Neural cell (in vitro differentiated cells): Measurements from ENCODE around the gene NUP54.

ENCODE experiments used
- EP300 ChIP-seq: fragments of 450-650 bp; conservative IDR thresholded peaks from 2 replicates; pipeline ENCODE4 v1.6.1; 2014; ENCODE audit warnings: antibody characterized with exemption, mild to moderate bottlenecking, moderate library complexity; ENCODE audit not compliant: poor library complexity, severe bottlenecking
- EZH2 ChIP-seq: fragments of 200-600, 300-800 bp; shearing (Covaris generic), sonication (generic); IDR thresholded peaks from 2 replicates; pipeline ENCODE4 v1.6.1; 2014; ENCODE audit warnings: antibody characterized with exemption, low read length, borderline replicate concordance, mild to moderate bottlenecking; ENCODE audit not compliant: insufficient read depth, poor library complexity, severe bottlenecking
- POLR2AphosphoS5 ChIP-seq: IDR thresholded peaks from 2 replicates; pipeline ENCODE4 v1.6.1; 2012
- SMC3 ChIP-seq: fragments of 450-650 bp; conservative IDR thresholded peaks from 2 replicates; pipeline ENCODE4 v1.6.1; 2014; ENCODE audit warnings: antibody characterized with exemption, mild to moderate bottlenecking, moderate library complexity; ENCODE audit not compliant: poor library complexity
- TF ChIP-seq, protein P1 (sequence below): fragments of 450-650 bp; IDR thresholded peaks from 2 replicates; pipeline ENCODE4 v1.5.1; 2014; ENCODE audit warnings: antibody characterized with exemption, mild to moderate bottlenecking, moderate library complexity; ENCODE audit not compliant: poor library complexity, severe bottlenecking
- TF ChIP-seq, protein P2 (sequence below): IDR thresholded peaks from 2 replicates; pipeline ENCODE4 v1.6.1; 2012; ENCODE audit warnings: borderline replicate concordance

DNA sequence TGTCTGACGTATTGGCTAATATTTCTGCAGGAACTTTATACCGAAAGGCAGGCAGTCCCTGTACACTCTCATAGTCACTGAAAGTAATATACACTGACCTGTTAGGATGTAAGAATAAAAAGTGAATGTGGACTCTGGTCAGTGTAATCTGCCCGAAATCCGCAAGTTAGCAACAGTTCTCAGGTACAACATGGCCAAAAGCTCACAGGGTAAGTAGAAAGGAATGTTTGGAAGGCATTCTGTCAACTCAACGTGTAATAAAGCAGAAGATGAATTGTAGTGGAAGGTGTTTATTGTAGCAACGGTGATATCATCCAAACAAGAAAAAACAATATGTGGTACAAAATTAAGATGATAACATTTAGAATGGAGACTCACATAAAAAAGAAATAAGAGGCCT lies 26.0 kb upstream of the NUP54 start:
- TF ChIP-seq, protein P1, sequence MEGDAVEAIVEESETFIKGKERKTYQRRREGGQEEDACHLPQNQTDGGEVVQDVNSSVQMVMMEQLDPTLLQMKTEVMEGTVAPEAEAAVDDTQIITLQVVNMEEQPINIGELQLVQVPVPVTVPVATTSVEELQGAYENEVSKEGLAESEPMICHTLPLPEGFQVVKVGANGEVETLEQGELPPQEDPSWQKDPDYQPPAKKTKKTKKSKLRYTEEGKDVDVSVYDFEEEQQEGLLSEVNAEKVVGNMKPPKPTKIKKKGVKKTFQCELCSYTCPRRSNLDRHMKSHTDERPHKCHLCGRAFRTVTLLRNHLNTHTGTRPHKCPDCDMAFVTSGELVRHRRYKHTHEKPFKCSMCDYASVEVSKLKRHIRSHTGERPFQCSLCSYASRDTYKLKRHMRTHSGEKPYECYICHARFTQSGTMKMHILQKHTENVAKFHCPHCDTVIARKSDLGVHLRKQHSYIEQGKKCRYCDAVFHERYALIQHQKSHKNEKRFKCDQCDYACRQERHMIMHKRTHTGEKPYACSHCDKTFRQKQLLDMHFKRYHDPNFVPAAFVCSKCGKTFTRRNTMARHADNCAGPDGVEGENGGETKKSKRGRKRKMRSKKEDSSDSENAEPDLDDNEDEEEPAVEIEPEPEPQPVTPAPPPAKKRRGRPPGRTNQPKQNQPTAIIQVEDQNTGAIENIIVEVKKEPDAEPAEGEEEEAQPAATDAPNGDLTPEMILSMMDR: no peak
- TF ChIP-seq POLR2AphosphoS5: no peak
- no peak for TF ChIP-seq EZH2
- TF ChIP-seq EP300: no peak
- TF ChIP-seq, protein P2, sequence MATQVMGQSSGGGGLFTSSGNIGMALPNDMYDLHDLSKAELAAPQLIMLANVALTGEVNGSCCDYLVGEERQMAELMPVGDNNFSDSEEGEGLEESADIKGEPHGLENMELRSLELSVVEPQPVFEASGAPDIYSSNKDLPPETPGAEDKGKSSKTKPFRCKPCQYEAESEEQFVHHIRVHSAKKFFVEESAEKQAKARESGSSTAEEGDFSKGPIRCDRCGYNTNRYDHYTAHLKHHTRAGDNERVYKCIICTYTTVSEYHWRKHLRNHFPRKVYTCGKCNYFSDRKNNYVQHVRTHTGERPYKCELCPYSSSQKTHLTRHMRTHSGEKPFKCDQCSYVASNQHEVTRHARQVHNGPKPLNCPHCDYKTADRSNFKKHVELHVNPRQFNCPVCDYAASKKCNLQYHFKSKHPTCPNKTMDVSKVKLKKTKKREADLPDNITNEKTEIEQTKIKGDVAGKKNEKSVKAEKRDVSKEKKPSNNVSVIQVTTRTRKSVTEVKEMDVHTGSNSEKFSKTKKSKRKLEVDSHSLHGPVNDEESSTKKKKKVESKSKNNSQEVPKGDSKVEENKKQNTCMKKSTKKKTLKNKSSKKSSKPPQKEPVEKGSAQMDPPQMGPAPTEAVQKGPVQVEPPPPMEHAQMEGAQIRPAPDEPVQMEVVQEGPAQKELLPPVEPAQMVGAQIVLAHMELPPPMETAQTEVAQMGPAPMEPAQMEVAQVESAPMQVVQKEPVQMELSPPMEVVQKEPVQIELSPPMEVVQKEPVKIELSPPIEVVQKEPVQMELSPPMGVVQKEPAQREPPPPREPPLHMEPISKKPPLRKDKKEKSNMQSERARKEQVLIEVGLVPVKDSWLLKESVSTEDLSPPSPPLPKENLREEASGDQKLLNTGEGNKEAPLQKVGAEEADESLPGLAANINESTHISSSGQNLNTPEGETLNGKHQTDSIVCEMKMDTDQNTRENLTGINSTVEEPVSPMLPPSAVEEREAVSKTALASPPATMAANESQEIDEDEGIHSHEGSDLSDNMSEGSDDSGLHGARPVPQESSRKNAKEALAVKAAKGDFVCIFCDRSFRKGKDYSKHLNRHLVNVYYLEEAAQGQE: no peak
- no peak for TF ChIP-seq SMC3
